ENCODE data around the gene ERC1. TPM values are rescaled to one million over a fixed set of nuclear protein-coding genes. Genes with fewer than 3 reads are reported as not detected.

The ERC1 gene
- total and polyA plus RNA-seq, 2 experiments from 2014 or later: 18.4 to 29.7 TPM

DNA sequence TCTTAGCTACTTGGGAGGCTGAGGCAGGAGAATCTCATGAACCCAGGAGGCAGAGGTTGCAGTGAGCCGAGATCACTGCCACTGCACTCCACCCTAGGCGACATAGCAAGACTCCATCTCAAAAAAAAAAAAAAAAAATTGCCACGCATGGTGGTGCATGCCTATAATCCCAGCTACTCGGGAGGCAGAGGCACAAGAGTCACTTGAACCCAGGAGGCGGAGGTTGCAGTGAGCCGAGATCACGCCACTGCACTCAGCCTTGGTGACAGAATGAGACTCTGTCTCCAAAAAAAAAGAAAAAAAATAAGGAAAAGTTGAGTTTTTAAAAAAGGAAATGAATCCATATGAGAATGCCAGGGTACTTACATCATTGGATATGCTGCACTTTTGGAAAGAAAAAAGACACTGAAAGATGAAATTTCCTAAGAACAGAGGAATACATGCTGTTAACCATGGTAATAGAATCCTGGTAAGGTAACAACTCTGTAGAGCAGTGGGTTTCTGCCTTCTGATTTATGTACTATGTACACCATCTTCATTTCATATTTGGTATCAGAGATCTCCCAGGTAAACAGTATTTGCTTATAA, 222.7 kb downstream of the ERC1 start:
- no peaks in the 10 kb centered on the region for H3K9me3 ChIP-seq (ENCODE audit: low read depth)
- no peak overlapping the region for H3K4me3 ChIP-seq
- 96% methylated on average over 7 of the region's 7 CpGs for WGBS (ENCODE audit: low lambda C conversion rate, missing lambda C conversion rate)
- DNase-seq (ENCODE audit: low spot score): no peak
- no peak overlapping the region for H3K4me2 ChIP-seq
- H3K27me3 ChIP-seq: no peaks in the 10 kb centered on the region
- TF ChIP-seq, protein P1, sequence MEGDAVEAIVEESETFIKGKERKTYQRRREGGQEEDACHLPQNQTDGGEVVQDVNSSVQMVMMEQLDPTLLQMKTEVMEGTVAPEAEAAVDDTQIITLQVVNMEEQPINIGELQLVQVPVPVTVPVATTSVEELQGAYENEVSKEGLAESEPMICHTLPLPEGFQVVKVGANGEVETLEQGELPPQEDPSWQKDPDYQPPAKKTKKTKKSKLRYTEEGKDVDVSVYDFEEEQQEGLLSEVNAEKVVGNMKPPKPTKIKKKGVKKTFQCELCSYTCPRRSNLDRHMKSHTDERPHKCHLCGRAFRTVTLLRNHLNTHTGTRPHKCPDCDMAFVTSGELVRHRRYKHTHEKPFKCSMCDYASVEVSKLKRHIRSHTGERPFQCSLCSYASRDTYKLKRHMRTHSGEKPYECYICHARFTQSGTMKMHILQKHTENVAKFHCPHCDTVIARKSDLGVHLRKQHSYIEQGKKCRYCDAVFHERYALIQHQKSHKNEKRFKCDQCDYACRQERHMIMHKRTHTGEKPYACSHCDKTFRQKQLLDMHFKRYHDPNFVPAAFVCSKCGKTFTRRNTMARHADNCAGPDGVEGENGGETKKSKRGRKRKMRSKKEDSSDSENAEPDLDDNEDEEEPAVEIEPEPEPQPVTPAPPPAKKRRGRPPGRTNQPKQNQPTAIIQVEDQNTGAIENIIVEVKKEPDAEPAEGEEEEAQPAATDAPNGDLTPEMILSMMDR (IDR thresholded peaks at IDR 0.05; ENCODE audit: poor library complexity): no peak
- no peak for TF ChIP-seq EZH2 (IDR thresholded peaks at IDR 0.05; ENCODE audit: borderline replicate concordance)
- no peak for TF ChIP-seq EZH2phosphoT487 (IDR thresholded peaks at IDR 0.05; ENCODE audit: low read depth, severe bottlenecking, unreplicated experiment)
- peaks cover 22% of the 10 kb centered on the region for H3K4me1 ChIP-seq (ENCODE audit: insufficient read depth)
- H3K79me2 ChIP-seq: no peaks in the 10 kb centered on the region
- H3K27ac ChIP-seq: no peak overlapping the region
- H3K9me2 ChIP-seq (replicated peaks; ENCODE audit: insufficient read depth): no peaks in the 10 kb centered on the region
- no peaks in the 10 kb centered on the region for H3K36me3 ChIP-seq (replicated peaks; ENCODE audit: insufficient read depth, low read depth)
- H4K20me1 ChIP-seq (ENCODE audit: insufficient read depth, poor library complexity, severe bottlenecking): no peaks in the 10 kb centered on the region
- no peak overlapping the region for H2AFZ ChIP-seq

DNA sequence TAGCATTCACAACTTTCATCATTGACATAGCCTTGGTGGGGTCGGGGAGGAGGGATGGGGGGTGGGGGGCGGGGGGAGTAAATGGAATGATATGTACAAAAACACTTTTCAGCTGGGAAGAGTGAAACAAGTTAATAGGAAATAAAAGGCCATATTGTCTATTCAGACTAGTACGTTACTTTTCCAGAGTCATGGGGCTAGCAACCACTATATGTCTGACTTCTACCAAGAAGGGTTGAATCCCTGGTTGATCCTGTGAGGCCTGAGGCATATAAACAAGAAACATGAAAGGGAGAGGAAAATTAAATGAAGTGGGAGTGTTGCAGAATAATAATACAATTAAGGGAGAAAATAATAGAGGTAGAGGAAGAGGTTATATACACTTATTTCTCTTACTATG, 225.5 kb downstream of the ERC1 start:
- no peaks in the 10 kb centered on the region for H4K20me1 ChIP-seq (ENCODE audit: insufficient read depth, poor library complexity, severe bottlenecking)
- TF ChIP-seq, protein P1 (IDR thresholded peaks at IDR 0.05; ENCODE audit: poor library complexity): no peak
- no peak for TF ChIP-seq EZH2phosphoT487 (IDR thresholded peaks at IDR 0.05; ENCODE audit: low read depth, severe bottlenecking, unreplicated experiment)
- TF ChIP-seq EZH2 (IDR thresholded peaks at IDR 0.05; ENCODE audit: borderline replicate concordance): no peak
- DNase-seq (ENCODE audit: low spot score): no peak
- no peak overlapping the region for H3K27ac ChIP-seq
- peaks cover 38% of the 10 kb centered on the region for H3K4me1 ChIP-seq (ENCODE audit: insufficient read depth)
- WGBS (ENCODE audit: low lambda C conversion rate, missing lambda C conversion rate): 95% methylated on average over 3 of the region's 3 CpGs
- H3K27me3 ChIP-seq: no peaks in the 10 kb centered on the region
- no peaks in the 10 kb centered on the region for H3K79me2 ChIP-seq
- no peaks in the 10 kb centered on the region for H3K9me2 ChIP-seq (replicated peaks; ENCODE audit: insufficient read depth)
- H3K4me2 ChIP-seq: no peak overlapping the region
- H2AFZ ChIP-seq: no peak overlapping the region
- H3K4me3 ChIP-seq: no peak overlapping the region
- H3K36me3 ChIP-seq (replicated peaks; ENCODE audit: insufficient read depth, low read depth): no peaks in the 10 kb centered on the region
- H3K9me3 ChIP-seq (ENCODE audit: low read depth): no peaks in the 10 kb centered on the region

DNA sequence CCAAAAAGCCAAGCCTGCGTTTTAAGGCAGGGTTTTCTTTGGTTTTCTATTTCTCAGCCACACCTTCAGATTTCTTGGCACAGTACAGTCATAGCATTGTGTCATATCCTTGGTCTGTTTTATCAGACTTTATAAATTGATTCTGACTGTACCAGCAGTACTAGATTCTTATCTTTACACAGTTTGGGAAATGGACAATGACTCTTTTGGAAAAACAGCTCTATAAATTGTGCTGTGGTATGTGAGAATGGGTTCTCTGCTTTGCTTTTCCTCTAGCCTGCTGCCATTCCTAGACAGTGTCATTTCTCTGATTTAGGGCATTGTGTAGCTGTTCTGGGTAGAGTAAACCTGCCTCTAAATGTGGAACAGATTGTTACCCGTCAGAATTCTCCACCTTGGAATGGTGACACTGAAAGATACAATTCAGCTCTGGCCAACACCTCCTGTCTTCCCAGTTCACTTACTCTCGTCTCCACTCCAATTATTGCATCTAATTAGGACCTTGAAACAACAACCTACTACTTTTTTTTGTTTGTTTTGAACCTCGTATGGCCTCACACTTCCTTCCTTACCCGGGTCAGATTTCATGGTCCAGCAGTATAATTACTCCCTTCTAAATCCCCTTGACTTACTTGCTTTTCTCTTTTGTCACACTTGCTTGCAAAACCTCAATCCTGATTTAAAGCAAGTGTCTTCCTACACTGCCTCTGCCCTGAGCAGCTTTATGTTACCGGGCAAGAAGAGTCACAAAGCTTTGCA, 226.3 kb downstream of the ERC1 start:
- WGBS (ENCODE audit: low lambda C conversion rate, missing lambda C conversion rate): 34% methylated on average over 6 of the region's 6 CpGs
- Histone ChIP-seq H2AFZ (no peak overlapping the region), H3K4me3 (no peak overlapping the region), H3K79me2 (no peaks in the 10 kb centered on the region), H3K36me3 (replicated peaks; ENCODE audit: insufficient read depth, low read depth) (no peaks in the 10 kb centered on the region), H3K4me2 (peak overlapping the region; percentile 27), H3K27me3 (no peaks in the 10 kb centered on the region), H4K20me1 (ENCODE audit: insufficient read depth, poor library complexity, severe bottlenecking) (no peaks in the 10 kb centered on the region), H3K9me3 (ENCODE audit: low read depth) (no peaks in the 10 kb centered on the region), H3K4me1 (ENCODE audit: insufficient read depth) (peaks cover 36% of the 10 kb centered on the region), H3K9me2 (replicated peaks; ENCODE audit: insufficient read depth) (no peaks in the 10 kb centered on the region), H3K27ac (no peak overlapping the region)
- no peak for DNase-seq (ENCODE audit: low spot score)
- TF ChIP-seq, protein P1 (IDR thresholded peaks at IDR 0.05; ENCODE audit: poor library complexity): no peak
- no peak for TF ChIP-seq EZH2 (IDR thresholded peaks at IDR 0.05; ENCODE audit: borderline replicate concordance)

Measured in hepatocyte (in vitro differentiated cells).